Fibroblast of skin of right biceps (primary cell): ENCODE results near the gene TIGAR.
A peak's percentile ranks its signal among the peaks of the same experiment; 100 is the strongest.

Source experiments
- DNase-seq: peaks from one replicate; pipeline ENCODE4 v3.0.0-alpha.2; 2013

Gene TIGAR

DNA sequence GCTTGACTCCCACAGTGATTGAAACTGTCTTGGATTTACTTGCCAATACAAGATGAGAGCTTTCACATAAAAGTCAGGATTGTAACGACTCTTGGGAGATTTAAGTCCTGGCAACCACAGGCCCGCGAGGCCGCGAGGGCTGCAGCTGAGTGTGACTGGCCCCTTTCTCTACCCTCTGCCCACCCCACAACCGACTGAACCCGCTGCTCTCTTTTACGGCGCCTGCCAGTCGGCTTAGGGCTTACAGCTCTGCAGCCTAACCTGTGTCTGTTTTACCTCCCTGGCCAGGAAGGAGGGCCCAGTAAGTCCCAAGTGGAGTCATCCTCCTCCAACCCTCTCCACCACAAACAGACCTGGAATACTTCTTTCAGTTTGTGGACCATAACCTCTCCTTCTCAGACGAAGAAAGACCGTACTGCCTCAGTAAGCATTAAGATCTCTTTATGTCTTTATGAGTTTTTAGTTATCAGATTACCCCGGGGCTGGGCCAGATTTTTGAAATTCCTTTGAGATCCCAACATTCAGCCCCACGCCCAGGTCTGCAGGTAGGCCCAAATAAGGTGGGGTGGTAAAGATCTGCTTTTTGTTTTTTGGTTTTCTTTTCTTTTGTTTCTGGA, 12.6 kb upstream of the TIGAR start:
- no peak for DNase-seq

DNA sequence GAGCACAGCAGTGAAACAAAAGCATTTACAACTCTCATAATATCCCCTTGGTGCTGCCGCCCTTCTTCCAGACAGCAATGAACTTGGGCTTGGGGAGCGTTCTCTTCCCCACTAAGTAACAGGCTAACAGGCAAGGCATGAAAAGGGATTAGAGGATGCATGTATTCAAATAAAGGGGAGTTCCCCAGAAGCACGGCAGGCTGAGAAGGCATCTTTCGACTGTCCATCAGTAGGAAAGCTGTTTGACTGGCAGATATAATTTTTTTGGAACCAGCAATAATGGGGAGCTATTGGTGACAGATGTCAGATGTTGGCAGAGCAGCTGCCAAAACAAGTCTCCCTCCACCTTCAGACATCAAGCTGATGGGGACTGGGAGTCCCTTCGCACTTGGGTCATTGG, 9.2 kb upstream of the TIGAR start:
- DNase-seq, result no peak

- no peak for DNase-seq
These were observed 8.8 kb upstream of the TIGAR start for GRCh38 chr12:4312251-4312650.

DNA sequence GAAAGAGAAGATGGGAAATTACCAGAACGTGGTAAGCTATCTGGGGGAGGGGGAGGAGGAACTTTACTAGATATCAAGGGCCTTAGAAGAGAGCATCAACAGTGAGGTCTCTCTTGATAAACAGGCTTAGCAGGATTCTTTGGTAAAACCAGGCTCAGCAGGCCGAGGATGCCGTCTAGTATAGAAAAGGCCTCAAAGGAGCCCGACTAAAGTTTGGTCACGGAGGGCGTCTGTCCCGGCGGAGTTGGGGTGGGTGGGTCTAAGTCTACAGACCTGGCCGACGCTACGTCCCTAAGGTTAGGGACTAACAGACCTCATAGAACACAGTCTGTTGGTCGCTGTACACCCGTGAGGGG, 538 bp upstream of the TIGAR start:
- DNase-seq, result no peak

DNA sequence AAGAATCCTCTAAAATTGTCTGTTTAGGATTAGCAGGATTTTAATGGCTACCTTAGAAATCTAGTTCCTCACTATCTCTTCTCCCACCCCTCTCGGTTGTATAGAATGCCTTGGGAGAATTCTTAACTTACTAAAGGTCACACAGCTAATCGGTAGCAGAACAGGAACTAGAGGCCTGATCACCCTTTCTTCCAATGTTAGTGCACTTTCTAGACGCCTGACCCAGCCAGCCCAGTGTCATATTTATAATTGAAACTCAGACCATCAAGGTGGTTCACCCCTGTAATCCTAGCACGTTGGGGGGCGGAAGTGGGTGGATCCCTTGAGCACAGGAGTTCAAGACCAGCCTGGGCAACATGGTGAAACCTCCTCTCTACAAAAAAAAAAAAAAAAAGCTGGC, 1.7 kb downstream of the TIGAR start:
- DNase-seq, result no peak

DNA sequence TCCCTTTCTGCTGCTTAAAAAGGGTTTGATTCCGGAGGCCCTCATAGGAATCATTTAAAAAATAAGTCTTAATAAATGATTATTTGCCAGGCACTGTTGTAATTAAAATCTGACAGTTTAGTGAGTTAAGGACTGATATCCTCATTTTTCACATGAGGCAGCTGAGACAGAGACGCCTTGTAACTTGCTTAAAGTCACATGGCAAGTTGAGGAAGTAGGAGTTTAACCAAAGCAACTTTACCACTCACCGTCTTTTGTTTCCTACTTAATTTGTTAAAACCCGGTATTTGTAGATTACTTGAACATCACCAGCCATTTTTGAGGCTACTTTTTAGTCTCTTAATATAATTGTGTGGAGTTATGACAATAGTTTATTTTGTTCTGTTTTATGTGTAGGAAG, 2.4 kb downstream of the TIGAR start:
- DNase-seq, result no peak

GRCh38 chr12:4324366-4324765, 3.4 kb downstream of the TIGAR start:
- DNase-seq, result no peak

GRCh38 chr12:4325966-4326365, 5.0 kb downstream of the TIGAR start:
- no peak for DNase-seq

GRCh38 chr12:4327293-4327692, 6.3 kb downstream of the TIGAR start:
- no peak for DNase-seq

DNA sequence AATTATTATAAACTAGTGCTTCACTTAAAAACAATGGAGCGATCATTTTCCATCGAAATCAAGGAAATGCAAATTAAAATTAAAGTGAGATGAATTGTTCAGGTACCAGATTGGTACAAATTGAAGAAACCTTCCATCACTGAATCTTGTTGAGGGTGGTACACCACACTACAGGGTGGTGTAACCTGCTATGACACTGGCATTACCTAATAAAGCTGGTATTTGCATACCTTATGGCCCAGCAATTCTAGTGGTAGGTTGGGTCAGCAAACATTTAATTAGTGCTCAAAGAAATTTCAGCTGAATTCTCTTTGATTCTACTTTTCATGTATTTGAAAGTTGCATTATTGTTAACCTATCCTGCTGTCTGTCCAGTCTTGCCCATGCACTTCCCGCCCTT, 9.2 kb downstream of the TIGAR start:
- DNase-seq, result no peak

- no peak for DNase-seq
These were observed 10.2 kb downstream of the TIGAR start for GRCh38 chr12:4331221-4331620.

GRCh38 chr12:4331842-4332241, 10.8 kb downstream of the TIGAR start:
- DNase-seq, result no peak

DNA sequence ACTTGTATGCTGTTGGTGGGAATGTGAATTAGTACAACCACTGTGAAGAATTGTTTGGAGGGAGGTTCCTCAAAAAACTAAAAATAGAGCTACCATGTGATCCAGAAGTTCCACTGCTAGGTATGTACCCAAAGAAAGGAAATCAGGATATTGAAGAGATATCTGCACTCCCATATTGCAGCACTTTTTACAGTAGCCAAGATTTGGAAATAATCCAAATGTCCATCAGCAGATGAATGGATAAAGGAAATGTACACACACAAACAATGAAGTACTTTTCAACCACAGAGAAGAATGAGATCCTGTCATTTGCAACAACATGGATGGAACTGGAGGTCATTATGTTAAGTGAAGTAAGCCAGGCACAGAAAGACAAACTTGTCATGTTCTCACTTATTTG, 25.9 kb downstream of the TIGAR start:
- no peak for DNase-seq

DNA sequence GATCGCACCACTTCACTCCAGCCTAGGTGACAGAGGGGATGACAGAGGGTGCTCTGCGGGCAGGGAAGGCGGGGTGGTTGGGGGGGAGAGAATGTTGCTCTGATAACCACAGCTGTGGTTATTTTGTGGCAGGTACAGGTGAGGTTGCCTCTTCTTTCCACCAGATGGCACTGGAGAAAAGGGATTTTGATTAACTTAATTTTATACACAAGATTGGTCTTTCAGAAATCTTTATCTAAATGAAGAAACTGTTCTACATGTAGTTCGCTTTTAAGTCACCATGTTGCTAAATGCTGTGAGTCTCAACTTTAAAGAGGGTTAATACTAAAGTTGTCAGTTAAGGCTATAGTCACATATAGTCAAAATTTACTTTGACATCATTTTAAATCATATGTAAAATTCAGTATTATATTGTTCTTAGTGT, 32.8 kb downstream of the TIGAR start:
- peak; percentile 3 for DNase-seq

DNA sequence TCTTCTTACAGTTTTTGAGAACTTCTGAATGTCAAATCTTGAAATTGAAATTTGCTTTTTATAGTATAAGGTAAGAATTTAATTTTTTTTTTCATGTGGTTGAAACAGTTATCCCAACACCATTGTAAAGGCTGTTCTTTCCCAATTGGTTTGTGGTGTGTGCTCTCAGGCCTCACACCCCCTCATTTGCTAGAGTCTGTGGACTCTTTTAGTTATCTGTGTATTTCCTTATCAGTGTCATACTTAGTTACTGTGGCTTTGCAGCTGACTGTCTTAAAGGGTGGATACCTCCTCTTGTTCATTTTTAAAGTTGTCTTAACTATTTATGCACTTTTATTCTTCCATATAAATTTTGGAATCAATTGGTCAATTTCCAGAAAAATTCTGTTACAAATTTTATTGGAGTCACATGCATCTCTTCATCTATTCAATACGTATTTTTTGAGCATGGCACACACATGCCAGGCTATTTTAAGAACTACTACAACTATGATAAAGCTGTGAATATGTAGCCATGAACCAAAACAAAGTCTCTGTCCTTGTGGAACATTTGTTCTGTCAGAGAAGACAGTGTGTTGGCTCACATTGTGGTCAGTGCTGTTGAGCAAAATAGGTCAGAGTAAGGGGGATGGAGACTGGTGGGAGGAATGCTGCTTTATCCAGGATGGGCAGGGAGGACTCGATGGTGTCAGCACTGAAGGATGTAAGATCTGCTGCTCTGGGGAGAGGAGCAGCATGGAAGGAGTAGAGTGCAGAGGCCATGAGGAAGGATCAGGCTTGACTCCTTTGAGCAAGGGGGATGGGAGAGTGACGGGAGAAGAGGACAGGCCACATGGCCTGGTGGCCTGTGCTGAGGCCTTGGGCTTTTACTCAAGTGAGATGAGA, 34.4 kb downstream of the TIGAR start:
- no peak for DNase-seq

DNA sequence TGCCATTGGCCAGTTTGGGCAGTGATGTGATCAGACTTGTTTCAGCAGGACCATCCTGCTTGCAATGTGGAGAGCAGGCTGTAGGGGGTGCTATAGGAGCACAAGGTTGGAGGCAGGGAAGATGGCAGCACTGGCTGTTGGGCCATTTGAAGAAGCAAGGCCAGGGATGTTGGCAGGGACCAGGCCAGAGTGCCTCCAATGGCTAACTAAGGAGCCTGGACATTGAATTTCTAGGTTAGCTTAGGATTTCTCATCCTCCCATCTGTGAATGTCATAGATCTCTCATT, 35.0 kb downstream of the TIGAR start:
- DNase-seq, result peak; percentile 10

DNA sequence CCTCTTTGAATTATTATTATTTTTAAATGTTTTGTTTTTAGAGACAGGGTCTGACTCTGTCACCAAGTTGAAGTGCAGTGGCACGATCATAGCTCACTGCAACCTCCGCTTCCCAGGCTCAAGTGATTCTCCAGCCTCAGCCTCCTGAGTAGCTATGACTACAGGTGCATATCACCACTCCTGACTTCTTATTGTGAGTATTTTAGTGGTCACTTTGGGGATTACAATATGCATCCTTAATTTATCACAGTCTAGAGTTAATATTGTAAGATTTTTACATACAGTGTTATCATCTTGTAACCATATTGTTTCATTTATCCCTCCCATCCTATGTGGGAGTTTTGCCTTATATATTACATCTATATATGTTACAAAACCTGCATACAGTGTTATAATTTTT, 45.1 kb downstream of the TIGAR start:
- no peak for DNase-seq

DNA sequence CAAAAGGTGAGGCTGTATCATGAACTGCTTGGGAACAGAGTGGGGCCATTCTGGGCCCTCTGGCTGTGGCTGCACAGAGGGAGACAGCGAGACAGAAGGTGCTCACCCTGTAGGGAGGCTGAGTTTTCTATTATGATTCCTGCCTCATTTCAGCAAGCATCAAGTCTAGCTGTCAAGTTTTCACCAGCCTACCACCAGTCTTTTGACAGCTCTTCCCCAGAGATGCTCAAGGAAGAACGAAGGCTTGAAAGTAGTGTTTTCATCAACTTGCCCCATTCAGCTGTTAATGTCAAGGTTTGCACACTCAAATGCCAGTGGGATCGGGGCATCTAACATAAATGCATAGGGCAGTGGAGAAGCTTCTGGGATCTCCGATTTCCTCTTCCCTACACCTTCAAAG, 48.5 kb downstream of the TIGAR start:
- DNase-seq, result no peak

DNA sequence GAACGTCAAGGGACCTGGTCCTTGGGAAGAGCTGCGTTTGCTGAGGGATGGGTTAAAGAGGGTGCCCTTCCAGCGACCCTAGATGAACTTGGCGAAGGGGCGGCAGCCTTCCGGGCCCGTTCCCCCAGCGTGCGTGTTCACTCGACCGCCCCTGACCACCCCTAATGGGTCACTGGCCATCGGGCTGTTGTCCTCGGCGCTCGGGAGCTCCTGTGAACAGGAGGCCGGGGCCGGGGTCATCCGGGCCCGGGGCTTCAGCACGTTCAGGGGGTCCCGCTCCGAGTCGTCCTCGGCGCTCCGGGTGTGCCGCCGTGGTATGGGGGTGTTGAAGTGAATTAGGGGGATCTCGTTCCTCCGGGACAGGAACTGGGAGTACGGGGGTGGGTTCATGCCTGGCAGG, 49.3 kb downstream of the TIGAR start:
- DNase-seq, result no peak

GRCh38 chr12:4372653-4373052, 51.6 kb downstream of the TIGAR start:
- no peak for DNase-seq

- DNase-seq, result no peak
These were observed 54.4 kb downstream of the TIGAR start for GRCh38 chr12:4375449-4375848.

- DNase-seq, result no peak
These were observed 57.8 kb downstream of the TIGAR start for GRCh38 chr12:4378772-4379171.

DNA sequence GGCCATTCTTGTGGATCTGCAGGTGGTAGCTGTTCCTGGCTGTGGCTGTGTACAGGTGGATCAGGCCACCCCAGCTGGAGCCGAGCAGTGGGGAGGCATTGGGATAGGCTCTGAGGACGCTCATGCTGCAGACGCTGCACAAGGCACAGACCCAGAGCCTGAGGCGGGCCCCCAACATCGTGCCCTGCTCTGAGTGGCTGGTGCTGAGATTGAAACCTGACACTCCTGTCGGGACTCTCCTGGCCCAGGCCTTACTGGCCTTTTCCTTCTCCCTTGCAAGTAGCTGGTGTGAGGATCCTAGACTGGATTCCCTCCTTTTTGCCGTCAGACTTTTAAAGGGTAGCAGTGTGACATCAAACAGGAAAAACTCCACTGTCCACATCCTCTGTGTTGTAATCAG, 58.4 kb downstream of the TIGAR start, which contains the start of gene FGF23:
Gene FGF23 (minus strand): TSS at position 308 of the 400 bp plus-strand sequence. CDS start 130 bp downstream, at position 178.
- DNase-seq, result peak; percentile 41

GRCh38 chr12:4380332-4380731, 59.3 kb downstream of the TIGAR start:
- no peak for DNase-seq

- DNase-seq, result no peak
These were observed 62.4 kb downstream of the TIGAR start for GRCh38 chr12:4383304-4383865.
